ENCODE results near the gene FGFR4.

The FGFR4 gene

GRCh38 chr5:177132136-177133095, 45.7 kb downstream of the FGFR4 start:
- DNase-seq (ENCODE audit: low spot score): no peak

- peak; percentile 80 for DNase-seq (ENCODE audit: low spot score)
Measured at GRCh38 chr5:177133096-177133852, 46.6 kb downstream of the FGFR4 start, which contains the start of gene NSD1. NSD1 (plus strand) TSS chr5:177133773; CDS start chr5:177135104, 1,331 bp downstream.

- peak; percentile 57 for DNase-seq (ENCODE audit: low spot score)
Measured at GRCh38 chr5:177133853-177134696, 47.4 kb downstream of the FGFR4 start.

GRCh38 chr5:177134697-177135225, 48.0 kb downstream of the FGFR4 start:
- DNase-seq (ENCODE audit: low spot score): no peak

- no peak for DNase-seq (ENCODE audit: low spot score)
Measured at GRCh38 chr5:177140312-177140711, 53.6 kb downstream of the FGFR4 start.

- no peak for DNase-seq (ENCODE audit: low spot score)
Measured at GRCh38 chr5:177141496-177141895, 54.8 kb downstream of the FGFR4 start.

GRCh38 chr5:177142098-177142611, 55.4 kb downstream of the FGFR4 start:
- DNase-seq (ENCODE audit: low spot score): no peak

GRCh38 chr5:177142778-177143177, 56.1 kb downstream of the FGFR4 start:
- no peak for DNase-seq (ENCODE audit: low spot score)

GRCh38 chr5:177146891-177147638, 60.4 kb downstream of the FGFR4 start:
- DNase-seq (ENCODE audit: low spot score): peak; percentile 25

Data from hepatic stellate cell (primary cell).